GM21423 (cell line): ENCODE data around the gene KRT20.
"Not testable (repeated sequence)": the region's sequence is repeated elsewhere in the genome, so short reads cannot be mapped to it uniquely, and the experiment has no call there.

ENCODE experiments used
- ATAC-seq: cut with Tn5 transposase; IDR thresholded peaks from one replicate; pipeline ENCODE4 v1.9.1; 2021; ENCODE audit warnings: mild to moderate bottlenecking, moderate library complexity; ENCODE audit not compliant: unreplicated experiment

KRT20 gene

GRCh38 chr17:40901981-40902474, 17.0 kb upstream of the KRT20 start:
- ATAC-seq = no peak

GRCh38 chr17:40900809-40901356, 15.8 kb upstream of the KRT20 start:
- no peak for ATAC-seq

GRCh38 chr17:40896916-40897455, 11.9 kb upstream of the KRT20 start:
- ATAC-seq = no peak

- ATAC-seq = no peak
Observed at GRCh38 chr17:40895106-40895730, 10.2 kb upstream of the KRT20 start.

GRCh38 chr17:40888196-40888720, 3.2 kb upstream of the KRT20 start:
- ATAC-seq = no peak

- no peak for ATAC-seq
Observed at GRCh38 chr17:40886090-40886489, 1.0 kb upstream of the KRT20 start.

GRCh38 chr17:40883626-40884334, 1.3 kb downstream of the KRT20 start:
- ATAC-seq = no peak

- no peak for ATAC-seq
Observed at GRCh38 chr17:40883031-40883430, 2.0 kb downstream of the KRT20 start.

- no peak for ATAC-seq
Observed at GRCh38 chr17:40879026-40879425, 6.0 kb downstream of the KRT20 start.

- ATAC-seq = no peak
Observed at GRCh38 chr17:40878044-40878443, 7.0 kb downstream of the KRT20 start.

- ATAC-seq = no peak
Observed at GRCh38 chr17:40873801-40874200, 11.2 kb downstream of the KRT20 start.

GRCh38 chr17:40873255-40873654, 11.8 kb downstream of the KRT20 start:
- no peak for ATAC-seq

GRCh38 chr17:40872416-40872815, 12.6 kb downstream of the KRT20 start:
- no peak for ATAC-seq

- no peak for ATAC-seq
Observed at GRCh38 chr17:40871316-40871715, 13.7 kb downstream of the KRT20 start.

GRCh38 chr17:40870136-40870535, 14.9 kb downstream of the KRT20 start:
- no peak for ATAC-seq

- ATAC-seq = no peak
Observed at GRCh38 chr17:40866838-40867237, 18.2 kb downstream of the KRT20 start, which contains the start of gene KRT12. Gene KRT12, minus strand, starts transcription at chr17:40867223. Its CDS starts 37 bp downstream, at chr17:40867186.

- ATAC-seq = no peak
Observed at GRCh38 chr17:40864661-40865390, 20.2 kb downstream of the KRT20 start.

- ATAC-seq = no peak
Observed at GRCh38 chr17:40862985-40863733, 21.9 kb downstream of the KRT20 start.

- ATAC-seq = no peak
Observed at GRCh38 chr17:40859536-40859935, 25.5 kb downstream of the KRT20 start.

- not testable (repeated sequence) for ATAC-seq
Observed at GRCh38 chr17:40858667-40859066, 26.4 kb downstream of the KRT20 start.
